Hematopoietic multipotent progenitor cell treated with erythropoietin and hydrocortisone succinate and interleukin-3 and kit ligand, for 17 days (in vitro differentiated cells): ENCODE results near the gene CABLES2.
"Not testable (repeated sequence)": the region's sequence is repeated elsewhere in the genome, so short reads cannot be mapped to it uniquely, and the experiment has no call there.

Source experiments
- DNase-seq: peaks from one replicate; pipeline ENCODE4 v3.0.0-alpha.2; 2015; ENCODE audit warnings: low spot score

The CABLES2 gene

DNA sequence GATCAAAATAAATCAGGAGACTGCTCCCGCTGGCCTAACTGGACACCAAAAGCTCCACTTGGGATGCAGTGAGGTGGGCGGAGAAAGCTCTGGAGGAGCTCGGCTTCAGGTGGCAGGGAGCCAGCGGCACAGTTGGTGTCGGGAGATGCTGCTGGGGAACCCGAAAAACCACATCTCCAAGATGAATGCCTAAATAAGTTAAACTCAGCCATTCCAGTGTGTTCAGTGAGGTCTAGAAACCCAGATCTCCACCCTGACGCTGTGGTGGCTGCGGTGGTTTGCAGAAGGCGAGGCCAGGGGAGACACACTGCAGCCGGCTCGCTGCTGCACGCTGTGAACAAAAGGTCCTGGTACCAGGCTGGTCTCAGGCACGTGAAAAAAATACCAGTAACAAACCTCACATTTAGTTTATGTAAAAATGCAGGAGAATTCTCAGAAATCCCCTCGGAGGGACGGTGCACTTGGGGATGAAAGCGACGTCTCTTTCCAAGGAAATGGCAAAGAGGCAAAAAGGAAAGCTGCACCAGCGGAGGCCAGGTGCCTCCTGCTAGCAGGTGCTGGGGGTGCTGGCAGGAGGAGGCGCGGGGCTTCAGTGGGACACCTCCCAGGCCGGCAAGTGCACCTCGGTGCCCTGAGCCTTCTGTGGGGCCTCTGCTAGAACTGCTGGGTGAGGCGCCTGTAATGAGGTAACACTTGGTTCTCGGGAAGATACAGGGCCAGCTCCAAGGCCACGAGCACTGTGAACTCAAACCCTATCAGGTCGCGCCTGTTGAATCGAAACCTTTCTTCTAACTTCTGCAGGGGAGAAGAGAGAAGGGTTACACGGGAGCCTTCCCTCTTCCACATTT lies 16.5 kb downstream of the CABLES2 start:
- DNase-seq = no peak

DNA sequence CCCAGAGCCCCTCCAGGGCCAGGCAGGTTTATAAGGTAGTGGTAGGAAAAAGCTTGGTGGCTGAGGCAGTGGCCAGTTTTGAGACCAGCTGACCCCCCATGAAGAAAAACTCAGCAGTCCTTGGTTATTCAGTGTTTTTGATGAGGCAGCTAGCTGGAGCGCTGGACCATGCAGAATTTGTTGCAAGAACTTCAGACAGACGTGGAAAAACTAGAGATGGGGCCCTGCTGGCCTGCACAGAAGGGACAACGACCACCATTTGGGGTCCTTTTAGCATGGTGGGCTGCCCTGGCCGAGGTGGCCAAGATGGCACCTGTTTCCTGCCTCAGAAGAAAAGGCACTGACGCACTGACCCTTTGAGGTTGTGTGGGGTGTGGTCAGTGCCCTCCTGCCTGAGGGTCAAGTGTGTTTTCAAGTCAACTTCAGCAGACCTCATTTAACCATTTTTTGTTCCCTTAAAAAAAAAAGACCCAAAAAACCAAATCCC lies 17.4 kb downstream of the CABLES2 start:
- DNase-seq = no peak

GRCh38 chr20:62388839-62389600 lies 18.1 kb downstream of the CABLES2 start:
- DNase-seq = no peak

DNA sequence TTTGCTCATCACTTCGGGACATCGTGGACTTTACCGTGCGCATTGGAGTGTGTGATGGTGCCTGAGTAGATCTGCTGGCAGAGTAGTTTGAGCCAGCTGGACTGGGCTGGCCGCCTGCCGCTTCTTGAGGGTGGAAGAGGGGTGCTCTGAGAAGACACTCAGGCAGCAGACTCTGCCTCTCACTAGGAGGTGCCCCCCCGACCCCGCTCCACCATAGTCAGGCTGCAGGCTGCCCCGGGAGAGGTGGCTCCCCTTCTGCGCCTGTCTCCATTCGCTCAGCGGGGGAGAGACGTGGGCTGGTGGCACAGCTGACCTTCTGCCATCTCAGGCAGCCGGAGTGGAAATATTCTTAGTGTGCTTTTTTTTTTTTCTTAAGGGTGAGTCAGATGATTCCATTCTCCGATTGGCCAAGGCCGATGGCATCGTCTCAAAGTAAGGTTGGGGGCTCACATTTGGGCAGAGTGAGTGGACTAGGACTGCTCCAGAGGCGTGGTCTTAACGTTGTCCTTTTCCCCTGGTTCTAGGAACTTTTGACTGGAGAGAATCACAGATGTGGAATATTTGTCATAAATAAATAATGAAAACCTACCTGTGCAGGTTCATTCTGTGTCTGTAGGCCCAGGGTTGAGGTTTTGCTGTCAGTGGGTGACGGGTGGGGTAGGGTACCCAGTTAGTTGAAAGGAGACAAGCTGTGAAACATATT lies 19.0 kb downstream of the CABLES2 start:
- no peak for DNase-seq

DNA sequence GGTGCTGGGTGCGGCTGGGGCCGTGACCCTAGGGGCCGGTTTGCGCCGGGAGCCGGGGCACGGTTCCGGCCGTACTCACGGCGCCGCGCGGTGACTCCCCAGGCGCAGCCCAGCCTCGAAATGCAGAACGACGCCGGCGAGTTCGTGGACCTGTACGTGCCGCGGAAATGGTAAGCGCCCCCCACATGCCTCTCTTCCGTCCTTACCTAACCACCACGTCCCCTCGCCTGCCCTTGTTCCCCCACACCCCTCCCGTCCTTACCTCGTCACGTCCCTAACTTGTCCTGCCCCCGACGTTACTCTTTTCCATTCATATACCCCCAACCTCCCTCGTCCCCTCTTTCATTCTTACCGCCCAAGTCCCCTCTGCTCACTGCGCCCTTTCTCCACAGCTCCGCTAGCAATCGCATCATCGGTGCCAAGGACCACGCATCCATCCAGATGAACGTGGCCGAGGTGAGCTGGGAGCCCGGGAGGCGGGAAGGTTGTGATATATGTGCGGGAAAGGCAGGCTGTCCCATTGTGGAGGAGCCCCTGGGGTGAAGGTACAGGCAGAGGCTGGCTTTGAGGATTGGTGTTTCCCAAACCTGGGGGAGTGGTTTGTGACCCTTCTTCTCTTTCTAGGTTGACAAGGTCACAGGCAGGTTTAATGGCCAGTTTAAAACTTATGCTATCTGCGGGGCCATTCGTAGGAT lies 19.7 kb downstream of the CABLES2 start:
- DNase-seq = no peak

- peak; percentile 94 for DNase-seq
Measured at GRCh38 chr20:62386383-62387218, 20.5 kb downstream of the CABLES2 start, which contains the start of gene RPS21. TSS of gene RPS21 (plus strand) at chr20:62387103. CDS start at chr20:62387339, 236 bp downstream.

DNA sequence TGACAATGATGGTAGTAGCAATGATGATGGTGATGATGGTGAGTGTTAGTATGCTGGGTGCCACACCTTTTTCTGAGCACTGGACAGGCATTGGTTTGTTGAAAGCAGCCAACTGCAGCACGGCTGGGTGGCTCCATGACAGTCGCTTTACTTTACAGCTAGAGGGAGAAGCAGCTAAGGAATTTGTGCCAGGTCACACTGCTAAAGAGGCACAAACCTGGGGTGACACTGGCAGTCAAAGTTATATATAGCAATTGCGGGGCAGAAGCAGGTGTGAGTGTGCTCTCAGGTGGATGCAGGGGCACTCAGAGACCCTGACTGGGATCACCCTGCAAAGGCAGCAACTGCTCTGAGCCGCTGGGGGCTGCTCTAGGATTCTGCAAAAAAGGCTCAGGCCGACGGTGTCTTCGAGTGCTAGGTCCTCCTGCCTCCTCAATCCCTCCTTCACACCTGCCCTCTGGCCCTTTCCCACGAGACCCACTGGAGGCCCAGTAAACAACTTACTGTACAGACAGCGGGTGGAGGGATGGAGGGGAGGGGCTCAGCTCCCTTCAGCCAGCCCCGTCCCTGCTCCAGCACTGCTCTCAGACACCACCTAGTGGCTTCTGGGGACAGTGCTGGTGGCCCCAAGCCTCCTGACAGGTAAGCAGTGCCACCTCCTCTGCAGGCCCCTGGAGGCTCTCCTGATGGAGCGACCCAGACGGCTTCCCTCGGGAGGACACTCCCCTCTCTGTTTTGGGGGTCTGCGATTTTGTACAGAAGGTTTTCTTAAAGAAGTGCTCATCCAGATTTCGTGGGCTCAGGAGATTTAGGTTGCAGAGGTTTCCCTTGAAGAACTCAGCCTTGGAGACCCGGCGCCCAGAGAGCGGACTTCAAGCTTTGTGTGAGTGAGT lies 24.5 kb downstream of the CABLES2 start:
- peak; percentile 70 for DNase-seq

- no peak for DNase-seq
Measured at GRCh38 chr20:62381842-62382241, 25.2 kb downstream of the CABLES2 start.

DNA sequence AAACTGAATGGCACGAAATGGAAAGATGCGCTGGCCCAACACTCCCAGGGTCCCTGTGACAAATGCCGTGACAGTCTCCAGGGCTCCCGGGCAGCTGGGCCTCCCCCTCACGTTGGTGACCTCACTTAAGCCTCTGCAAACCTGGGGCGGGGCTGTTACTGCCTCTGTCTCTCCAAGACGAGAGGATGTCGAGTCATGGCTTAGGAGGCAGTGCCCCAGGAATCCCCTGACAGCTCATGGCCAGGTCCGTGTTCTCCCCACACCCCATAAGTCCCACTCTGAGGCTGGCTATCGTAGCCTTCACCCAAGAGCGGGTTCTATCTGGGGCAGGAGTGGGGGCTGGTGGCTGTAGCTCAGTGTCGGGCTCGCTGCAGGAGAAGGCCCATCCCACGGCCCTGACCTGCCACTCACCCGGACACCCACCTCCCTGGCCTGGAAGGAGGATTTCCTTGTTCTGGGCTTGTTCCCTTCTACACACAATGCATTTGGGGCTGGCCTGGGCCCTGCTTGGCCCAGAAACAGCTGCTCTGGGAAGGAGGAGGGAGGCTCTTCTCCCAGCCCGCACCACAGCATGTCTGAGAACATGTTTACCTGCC lies 25.8 kb downstream of the CABLES2 start:
- peak; percentile 32 for DNase-seq

DNA sequence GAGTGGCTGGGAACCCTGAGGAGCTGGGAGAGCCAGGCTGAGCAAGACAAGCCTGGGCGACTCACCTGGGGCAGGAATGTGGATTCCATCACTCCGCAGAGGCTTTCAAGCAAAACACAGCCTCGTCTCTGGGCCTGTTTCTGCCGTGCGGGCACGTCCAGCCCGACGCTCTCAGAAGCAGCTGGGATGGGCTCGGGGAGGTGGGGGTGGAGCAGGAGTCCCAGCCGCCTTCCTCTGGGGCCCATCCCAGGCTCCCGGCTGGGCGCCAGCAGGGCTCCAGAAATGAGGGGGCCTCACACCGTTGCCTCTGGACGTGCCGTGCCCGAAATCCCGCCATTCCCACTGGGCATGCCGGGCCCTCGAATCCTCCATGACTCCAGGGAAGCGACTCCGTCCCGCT lies 28.9 kb downstream of the CABLES2 start:
- no peak for DNase-seq

DNA sequence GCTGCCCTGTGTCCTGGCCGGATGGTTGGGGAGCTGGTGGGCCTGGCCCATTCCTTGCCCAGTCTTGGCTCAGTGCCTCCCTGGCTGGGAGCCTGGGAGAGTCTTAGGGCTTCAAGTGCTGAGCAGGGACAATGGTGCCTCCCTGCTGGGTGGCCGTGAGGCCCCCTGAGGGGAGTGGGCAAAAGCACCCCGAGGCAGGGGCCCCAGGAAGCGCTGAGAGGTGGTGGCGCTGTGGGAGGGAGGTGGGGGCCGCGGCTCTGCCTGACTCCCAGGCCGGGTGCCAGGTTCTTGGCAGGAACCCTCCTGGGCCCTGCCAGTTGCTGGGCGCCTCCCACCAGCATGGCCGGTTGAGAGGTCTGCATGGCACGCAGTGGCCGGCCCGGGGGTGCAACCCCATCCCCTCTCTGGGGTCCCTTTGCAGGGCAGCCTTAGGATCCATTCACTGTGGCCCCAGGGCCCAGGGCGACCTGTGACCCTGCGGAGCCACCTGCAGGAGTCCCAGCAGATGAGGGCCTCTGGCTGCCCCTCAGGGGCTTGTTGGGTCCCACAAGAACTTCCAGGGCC lies 29.4 kb downstream of the CABLES2 start:
- no peak for DNase-seq

DNA sequence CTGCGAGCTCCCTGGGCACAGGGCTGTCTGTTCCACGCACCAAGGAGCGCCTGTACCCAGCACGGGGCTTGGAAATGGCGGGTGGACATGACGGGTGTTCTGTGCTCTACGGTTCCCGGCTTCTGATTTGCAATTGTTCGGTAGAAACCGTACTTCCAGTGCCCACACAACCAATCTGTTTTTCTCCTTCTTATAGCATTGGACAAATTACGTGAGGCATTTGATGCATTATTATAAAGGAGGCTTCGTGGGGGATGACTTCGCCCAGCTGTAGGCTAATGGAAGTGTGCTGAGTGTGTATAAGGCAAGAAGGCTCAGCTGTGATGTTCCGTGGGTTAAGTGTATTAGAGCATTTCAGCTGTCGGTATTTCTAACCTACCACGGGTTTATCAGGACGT lies 30.0 kb downstream of the CABLES2 start:
- DNase-seq = no peak

GRCh38 chr20:62376112-62377063 lies 30.7 kb downstream of the CABLES2 start:
- no peak for DNase-seq

DNA sequence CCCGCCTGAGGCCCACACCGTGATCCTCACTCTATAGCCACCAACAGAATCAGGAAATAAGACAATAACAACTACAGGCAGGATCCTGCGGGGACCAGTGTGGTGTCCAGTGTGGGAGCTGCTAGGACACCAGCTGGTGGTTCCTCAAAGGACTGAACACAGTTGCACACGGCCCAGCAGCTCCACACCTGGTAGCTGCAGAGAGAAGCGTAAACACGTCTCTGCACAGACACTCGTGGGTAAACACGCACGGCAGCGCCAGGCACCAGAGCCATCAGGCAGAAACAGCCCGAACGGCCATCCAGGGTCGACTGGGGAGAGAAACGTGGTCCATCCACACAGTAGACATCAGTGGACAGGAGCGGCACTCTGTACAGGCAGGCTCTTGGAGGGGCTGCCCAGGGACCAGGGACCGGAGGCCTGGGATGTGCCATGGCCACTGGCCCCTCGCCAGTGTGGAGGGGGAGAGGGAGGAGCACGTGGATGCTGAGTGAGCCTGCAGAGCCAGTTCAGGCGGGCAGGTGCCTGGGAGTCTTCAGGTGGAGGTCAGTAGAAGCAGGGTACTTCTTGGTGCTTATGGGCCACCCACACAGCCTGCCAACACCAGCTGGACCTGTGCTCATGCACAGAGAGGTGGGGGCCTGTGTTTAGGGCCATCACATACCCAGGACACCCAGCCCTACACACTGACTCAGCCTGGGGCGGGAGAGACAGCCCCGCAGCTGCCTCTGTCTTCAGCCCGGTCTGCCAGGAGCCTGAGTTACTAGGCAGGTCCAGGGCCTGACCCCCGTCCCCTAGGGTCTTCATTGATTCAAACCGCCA lies 32.5 kb downstream of the CABLES2 start:
- DNase-seq = no peak

- not testable (repeated sequence) for DNase-seq
Measured at GRCh38 chr20:62373631-62374179, 33.4 kb downstream of the CABLES2 start.
